ENCODE data around the gene FUZ. TPM values are rescaled to one million over a fixed set of nuclear protein-coding genes. Genes with fewer than 3 reads are reported as not detected.

FUZ gene
- total and polyA plus RNA-seq, 2 of the 8 experiments (the other 6 are each of a cell fraction or from before 2014, with no cell fraction given): 28.4 to 33.9 TPM

GRCh38 chr19:49835562-49835961 lies 22.5 kb upstream of the FUZ start:
- POLR2A ChIA-PET (ENCODE audit: partially characterized antibody): interaction anchor here (1.1 to 2.3 kb wide), 3 partner anchors 10 to 26 kb away, joined by 3 to 10 read pairs (median 5); no protein-coding TSS in a partner anchor
- no peaks in the 10 kb centered on the region for H3K9me3 ChIP-seq (ENCODE audit: insufficient read depth in 2 of 2, low read depth in 1 of 2, low read length in 1 of 2)
- no peak overlapping the region for H3K4me2 ChIP-seq (ENCODE audit: insufficient read depth in 1 of 2, low read depth in 2 of 2, low read length in 2 of 2)
- no peak overlapping the region for H4K5ac ChIP-seq (ENCODE audit: insufficient read length, low read depth, low read length)
- no peak overlapping the region for H3K23ac ChIP-seq (ENCODE audit: insufficient read length)
- no peak for TF ChIP-seq HDAC2 (IDR thresholded peaks at IDR 0.05; ENCODE audit: borderline replicate concordance in 1 of 2, low read depth in 2 of 2, low read length in 2 of 2)
- TF ChIP-seq CHD2 (IDR thresholded peaks at IDR 0.05; ENCODE audit: low read length): no peak
- TF ChIP-seq JUN (IDR thresholded peaks at IDR 0.05; ENCODE audit: low read depth, low read length): no peak
- TF ChIP-seq BACH1 (IDR thresholded peaks at IDR 0.05; ENCODE audit: low read length): no peak
- no peak for TF ChIP-seq TBP (IDR thresholded peaks at IDR 0.05; ENCODE audit: low read depth, low read length)
- no peak overlapping the region for H2BK20ac ChIP-seq (ENCODE audit: low read length)
- H3K23me2 ChIP-seq (ENCODE audit: low read depth, low read length): no peaks in the 10 kb centered on the region
- no peaks in the 10 kb centered on the region for H3K4me1 ChIP-seq (replicated peaks in 1 of 4; ENCODE audit: control insufficient read depth in 3 of 4, insufficient read depth in 4 of 4, low read length in 3 of 4)
- no peak overlapping the region for H2BK15ac ChIP-seq (ENCODE audit: low read length)
- no peak overlapping the region for H3K18ac ChIP-seq (ENCODE audit: extremely low read depth, low read length)
- no peak overlapping the region for H2BK12ac ChIP-seq (ENCODE audit: low read depth, low read length)
- FAIRE-seq: no peak
- H3K4me3 ChIP-seq (ENCODE audit: extremely low read depth in 1 of 4, insufficient read depth in 2 of 4, low read depth in 3 of 4, low read length in 4 of 4): no peak overlapping the region
- no peaks in the 10 kb centered on the region for H3K79me1 ChIP-seq (ENCODE audit: low read depth, low read length)
- 97% methylated on average over 10 of the region's 12 CpGs; no CpG with 5 or more reads in 1 of the 2 experiments for WGBS, 2 experiments (ENCODE audit: extremely low coverage in 1 of 2, insufficient coverage in 1 of 2, insufficient read length in 1 of 2, insufficient replicate concordance in 2 of 2, low coverage in 1 of 2, low lambda C conversion rate in 2 of 2, missing lambda C conversion rate in 1 of 2)
- peaks cover 1 to 7% of the 10 kb centered on the region in 2 experiments for H4K20me1 ChIP-seq (replicated peaks in 1 of 2; ENCODE audit: control insufficient read depth in 1 of 2, insufficient read depth in 2 of 2, low read length in 2 of 2)
- no peak overlapping the region for H4K91ac ChIP-seq (replicated peaks; ENCODE audit: insufficient read length, low read length)
- no peak overlapping the region for H3K4ac ChIP-seq (replicated peaks; ENCODE audit: insufficient read length, low read depth, low read length)
- H3K56ac ChIP-seq (replicated peaks; ENCODE audit: insufficient read length, low read depth, low read length): no peak overlapping the region
- H2AK5ac ChIP-seq (ENCODE audit: low read depth, low read length): no peak overlapping the region
- no peak overlapping the region for H4K8ac ChIP-seq (ENCODE audit: extremely low read depth, insufficient read depth, low read length)
- no peak overlapping the region for H3K9ac ChIP-seq (replicated peaks in 1 of 4; ENCODE audit: extremely low read depth in 1 of 4, low read depth in 3 of 4, low read length in 3 of 4)
- H2AFZ ChIP-seq (ENCODE audit: low read length): no peak overlapping the region
- H2BK5ac ChIP-seq (ENCODE audit: low read depth, low read length): no peak overlapping the region
- H3K79me2 ChIP-seq (ENCODE audit: control insufficient read depth in 1 of 2, insufficient read depth in 2 of 2, low read length in 2 of 2): no peaks in the 10 kb centered on the region
- DNase-seq (ENCODE audit: low read depth in 1 of 2, low spot score in 2 of 2): no peak
- no peak overlapping the region for H3K14ac ChIP-seq (ENCODE audit: insufficient read length)
- H3K27me3 ChIP-seq (replicated peaks in 1 of 4; ENCODE audit: control insufficient read depth in 3 of 4, extremely low read depth in 1 of 4, insufficient read depth in 3 of 4, low read length in 3 of 4): no peaks in the 10 kb centered on the region
- H2BK120ac ChIP-seq (replicated peaks; ENCODE audit: low read depth, low read length): no peak overlapping the region
- peaks cover 14 to 46% (median 34%) of the 10 kb centered on the region in 4 experiments; a peak in 6 of 8 replicates for H3K36me3 ChIP-seq (ENCODE audit: control insufficient read depth in 2 of 4, insufficient read depth in 4 of 4, low read length in 3 of 4)
- H3K27ac ChIP-seq (ENCODE audit: low read depth, low read length): no peak overlapping the region
- CTCF ChIA-PET (ENCODE audit: partially characterized antibody): interaction anchor here (0.8 to 1.3 kb wide), 3 partner anchors 10 to 55 kb away, joined by 3 to 6 read pairs (median 3); no protein-coding TSS in a partner anchor

Measured in H1 (cell line).